HG03066 (cell line): ENCODE measurements around the gene ZNF148.
"Not testable (repeated sequence)": the region's sequence is repeated elsewhere in the genome, so short reads cannot be mapped to it uniquely, and the experiment has no call there.

ENCODE experiments used
- ATAC-seq: cut with Tn5 transposase; IDR thresholded peaks from one replicate; pipeline ENCODE4 v1.9.1; 2021; ENCODE audit warnings: low read depth; ENCODE audit not compliant: unreplicated experiment

The ZNF148 gene, protein sequence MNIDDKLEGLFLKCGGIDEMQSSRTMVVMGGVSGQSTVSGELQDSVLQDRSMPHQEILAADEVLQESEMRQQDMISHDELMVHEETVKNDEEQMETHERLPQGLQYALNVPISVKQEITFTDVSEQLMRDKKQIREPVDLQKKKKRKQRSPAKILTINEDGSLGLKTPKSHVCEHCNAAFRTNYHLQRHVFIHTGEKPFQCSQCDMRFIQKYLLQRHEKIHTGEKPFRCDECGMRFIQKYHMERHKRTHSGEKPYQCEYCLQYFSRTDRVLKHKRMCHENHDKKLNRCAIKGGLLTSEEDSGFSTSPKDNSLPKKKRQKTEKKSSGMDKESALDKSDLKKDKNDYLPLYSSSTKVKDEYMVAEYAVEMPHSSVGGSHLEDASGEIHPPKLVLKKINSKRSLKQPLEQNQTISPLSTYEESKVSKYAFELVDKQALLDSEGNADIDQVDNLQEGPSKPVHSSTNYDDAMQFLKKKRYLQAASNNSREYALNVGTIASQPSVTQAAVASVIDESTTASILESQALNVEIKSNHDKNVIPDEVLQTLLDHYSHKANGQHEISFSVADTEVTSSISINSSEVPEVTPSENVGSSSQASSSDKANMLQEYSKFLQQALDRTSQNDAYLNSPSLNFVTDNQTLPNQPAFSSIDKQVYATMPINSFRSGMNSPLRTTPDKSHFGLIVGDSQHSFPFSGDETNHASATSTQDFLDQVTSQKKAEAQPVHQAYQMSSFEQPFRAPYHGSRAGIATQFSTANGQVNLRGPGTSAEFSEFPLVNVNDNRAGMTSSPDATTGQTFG

DNA sequence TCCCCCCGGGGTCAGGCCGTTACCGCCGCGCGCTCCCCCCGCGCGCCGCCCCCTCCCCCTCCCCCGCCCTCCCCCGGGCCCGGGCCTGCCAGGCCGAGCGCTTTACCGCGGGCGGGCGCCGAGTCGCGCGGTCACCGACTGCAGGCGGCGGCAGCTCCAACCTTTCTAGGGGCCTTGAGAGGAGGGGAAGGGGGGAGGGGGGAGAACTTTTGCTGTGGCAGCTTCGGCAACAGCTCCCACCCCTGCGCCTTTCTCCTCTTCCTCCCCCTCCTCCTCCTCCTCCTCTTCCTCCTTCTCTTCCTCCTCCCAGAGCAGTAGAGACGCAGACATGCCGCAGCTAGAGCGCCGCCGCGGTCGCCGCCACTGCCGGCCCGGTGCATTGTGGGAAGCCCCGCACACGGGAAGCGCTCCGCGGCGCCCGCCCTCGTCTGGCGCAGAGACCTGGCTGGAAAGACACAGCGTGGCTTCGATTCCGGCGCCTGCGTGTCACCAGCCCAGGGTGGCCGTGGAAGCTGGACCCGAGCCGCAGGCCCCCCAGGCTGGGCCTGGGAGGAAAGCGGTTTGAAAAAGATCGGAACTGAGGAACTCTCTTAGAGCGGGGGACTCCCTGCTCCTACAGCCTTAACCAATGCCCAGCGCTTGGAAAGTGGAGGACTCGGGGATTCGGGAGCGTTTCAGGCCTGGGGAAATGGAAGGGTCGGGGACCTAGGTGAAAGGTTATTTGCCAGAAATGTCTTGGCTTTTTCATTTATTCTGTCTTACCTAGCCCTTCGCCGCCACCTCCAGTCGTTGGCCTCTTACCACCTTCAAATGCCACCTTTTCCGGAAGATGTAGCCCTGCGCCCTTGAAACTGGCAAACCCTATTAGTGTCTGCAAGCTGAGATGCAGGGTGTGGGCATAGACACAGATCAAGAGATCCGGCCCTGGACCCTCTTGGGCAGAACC lies at the start of gene ZNF148:
Gene ZNF148 (minus strand): TSS at position 330 of the 946 bp plus-strand sequence. CDS start 61,685 bp downstream, outside the sequence.
- peak; percentile 75 for ATAC-seq

DNA sequence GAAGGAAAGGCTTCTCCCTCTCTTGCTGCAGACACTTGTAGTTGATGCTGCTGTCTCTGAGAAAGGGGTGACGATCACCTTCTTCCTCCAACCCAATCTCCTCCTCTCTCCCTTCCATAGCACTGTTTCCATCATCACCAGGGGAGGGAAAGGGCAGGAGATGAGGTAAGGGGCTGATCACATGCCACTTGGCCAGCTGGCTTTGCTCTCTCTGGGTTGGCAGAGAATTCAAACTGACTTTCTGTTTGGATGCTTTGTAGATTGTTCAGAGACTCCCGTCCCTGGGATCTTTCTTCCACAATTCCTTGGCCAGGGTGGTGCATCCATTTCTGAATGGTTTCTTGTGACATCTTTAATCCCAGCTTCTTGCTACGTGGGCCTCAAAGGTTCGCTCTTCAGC lies 43.2 kb upstream of the ZNF148 start:
- ATAC-seq, result no peak

- no peak for ATAC-seq
Observed at GRCh38 chr3:125416235-125416634, 41.1 kb upstream of the ZNF148 start.

DNA sequence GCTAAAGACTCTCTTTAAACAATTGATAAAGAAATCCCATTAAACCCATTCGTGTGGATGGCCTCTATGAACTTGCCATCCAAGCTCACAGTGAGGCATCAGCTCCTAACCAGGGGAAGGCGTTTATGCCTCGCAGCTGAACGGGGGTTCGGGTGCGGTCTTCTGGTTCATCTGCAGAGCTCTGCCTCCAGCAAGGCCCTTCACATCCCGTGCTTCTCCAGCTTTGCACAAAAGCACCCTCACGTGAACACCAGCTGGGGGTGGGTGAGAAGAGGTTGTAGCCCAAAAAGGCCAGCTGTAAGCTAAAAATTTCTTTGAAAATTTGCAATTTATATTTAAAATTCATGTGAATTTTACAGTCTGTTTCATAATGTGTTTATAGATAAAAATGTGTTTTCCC lies 39.5 kb upstream of the ZNF148 start:
- ATAC-seq, result no peak

GRCh38 chr3:125410922-125411321 lies 35.8 kb upstream of the ZNF148 start:
- no peak for ATAC-seq

- no peak for ATAC-seq
Observed at GRCh38 chr3:125406070-125406469, 30.9 kb upstream of the ZNF148 start.

DNA sequence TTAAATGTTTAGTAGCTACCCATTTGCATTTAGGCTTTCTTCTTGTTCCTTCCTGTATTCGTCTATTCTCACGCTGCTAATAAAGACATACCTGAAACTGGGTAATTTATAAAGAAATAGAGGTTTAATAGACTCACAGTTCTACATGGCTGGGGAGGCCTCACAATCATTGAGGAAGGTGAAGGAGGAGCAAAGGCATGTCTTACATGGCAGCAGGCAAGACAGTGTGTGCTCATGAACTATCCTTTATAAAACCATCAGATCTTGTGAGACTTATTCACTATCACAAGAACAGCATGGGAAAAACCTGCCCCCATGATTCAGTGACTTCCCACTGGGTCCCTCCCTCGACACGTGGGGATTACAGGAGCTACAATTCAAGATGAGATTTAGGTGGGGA lies 30.4 kb upstream of the ZNF148 start:
- ATAC-seq, result not testable (repeated sequence)

GRCh38 chr3:125403789-125404188 lies 28.7 kb upstream of the ZNF148 start:
- ATAC-seq, result no peak

GRCh38 chr3:125402639-125403038 lies 27.5 kb upstream of the ZNF148 start:
- no peak for ATAC-seq

DNA sequence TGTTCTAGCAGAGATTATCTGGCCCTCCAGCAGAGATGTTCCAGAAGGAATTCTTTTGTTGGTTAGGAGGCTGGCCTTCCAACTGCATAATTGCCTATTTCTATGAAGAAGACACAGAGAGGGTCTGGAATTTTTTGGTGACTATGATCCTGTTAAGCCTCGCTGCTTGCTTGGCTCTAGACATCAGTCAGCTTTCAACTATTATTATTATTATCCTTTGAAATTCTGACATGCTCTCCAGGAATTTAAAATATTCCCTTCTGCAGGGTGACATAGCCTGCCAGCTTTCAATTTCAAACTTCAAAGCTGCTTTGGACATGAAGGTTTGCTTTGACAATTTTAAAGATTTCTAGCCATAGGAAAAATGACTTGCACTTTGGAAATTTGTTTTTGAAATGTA lies 26.3 kb upstream of the ZNF148 start:
- no peak for ATAC-seq

DNA sequence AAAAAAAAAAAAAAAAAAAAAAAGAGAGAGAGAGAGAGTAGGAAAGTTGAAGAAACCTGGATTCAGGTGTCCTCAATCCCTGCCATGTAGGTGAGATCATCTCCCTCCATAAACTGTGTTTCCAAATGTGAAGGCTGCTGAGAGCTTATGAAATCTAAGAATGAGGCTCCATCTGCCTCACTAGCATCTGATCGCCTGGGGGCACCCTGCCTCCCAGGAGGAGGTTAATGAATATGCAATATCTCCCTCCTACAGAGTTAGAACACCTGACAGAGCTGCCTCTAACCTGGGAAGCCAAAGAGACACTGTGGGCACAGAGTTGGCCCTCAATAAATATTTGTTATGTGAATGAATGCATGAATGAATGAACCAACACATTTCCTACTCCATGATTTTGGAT lies 23.8 kb upstream of the ZNF148 start:
- no peak for ATAC-seq

DNA sequence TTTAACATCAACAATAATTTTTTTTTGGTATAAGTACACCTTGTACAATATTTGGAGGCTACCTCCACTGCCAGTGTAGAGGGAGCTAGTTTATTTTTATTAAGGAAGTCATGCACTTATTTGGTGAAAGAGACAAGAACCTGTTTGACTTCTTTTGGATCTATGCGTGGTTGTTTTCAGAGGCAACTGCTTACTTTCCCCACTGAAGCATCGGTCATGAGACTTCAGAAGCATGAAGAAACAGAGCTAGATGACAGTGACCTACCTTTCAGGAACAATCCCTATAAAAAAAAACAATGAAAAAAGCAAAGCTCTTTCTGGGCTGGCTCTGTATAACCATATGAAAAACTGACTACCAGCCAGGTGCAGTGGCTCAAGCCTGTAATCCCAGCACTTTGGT lies 20.0 kb upstream of the ZNF148 start:
- no peak for ATAC-seq

DNA sequence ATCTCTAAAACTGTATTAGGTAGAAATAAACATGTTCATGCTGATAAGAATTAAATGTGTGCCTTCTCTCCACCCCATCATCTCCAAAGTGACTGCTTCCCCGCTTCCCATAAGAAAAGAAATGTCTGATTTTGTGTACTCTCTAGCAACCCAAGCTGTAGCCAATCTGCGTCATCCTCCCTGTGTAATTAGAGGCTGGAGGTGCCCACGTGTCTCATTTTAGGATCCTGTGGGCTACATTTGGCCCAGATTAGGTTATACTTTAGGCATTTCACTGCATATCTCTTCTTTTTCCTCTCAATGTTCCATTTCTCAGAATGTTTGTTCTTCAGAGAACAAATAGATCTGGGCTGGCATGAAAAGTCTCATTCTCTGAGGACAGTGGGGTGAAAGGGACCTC lies 19.3 kb upstream of the ZNF148 start:
- ATAC-seq, result no peak

DNA sequence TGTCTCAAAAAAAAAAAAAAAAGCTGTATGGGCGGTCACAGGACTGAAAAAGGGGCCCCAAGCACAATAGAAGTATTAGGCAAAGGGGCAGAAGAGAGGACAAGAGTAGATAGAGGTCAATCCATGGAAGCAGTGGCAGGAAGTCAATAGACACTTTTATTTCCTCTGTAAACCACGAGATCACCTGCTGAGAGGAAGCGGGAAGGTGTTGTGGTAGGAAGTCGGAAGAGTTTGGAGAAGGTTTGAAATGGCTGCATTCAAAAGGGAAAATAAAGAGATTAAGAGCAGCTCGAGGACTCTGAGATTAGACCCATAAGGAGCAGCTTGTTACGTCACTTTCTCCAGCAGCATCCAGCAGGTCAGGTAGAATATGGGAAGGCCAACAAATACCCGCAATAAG lies 14.2 kb upstream of the ZNF148 start:
- no peak for ATAC-seq

DNA sequence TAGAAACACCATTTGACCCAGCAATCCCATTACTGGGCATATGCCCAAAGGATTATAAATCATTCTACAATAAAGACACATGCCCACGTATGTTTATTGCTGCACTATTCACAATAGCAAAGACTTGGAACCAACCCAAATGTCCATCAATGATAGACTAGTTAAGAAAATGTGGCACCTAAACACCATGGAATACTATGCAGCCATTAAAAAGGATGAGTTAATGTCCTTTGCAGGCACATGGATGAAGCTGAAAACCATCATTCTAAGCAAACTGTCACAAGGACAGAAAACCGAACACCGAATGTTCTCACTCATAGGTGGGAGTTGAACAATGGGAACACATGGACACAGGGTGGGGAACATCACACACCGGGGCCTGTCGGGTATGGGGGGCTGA lies 13.2 kb upstream of the ZNF148 start:
- ATAC-seq, result not testable (repeated sequence)

DNA sequence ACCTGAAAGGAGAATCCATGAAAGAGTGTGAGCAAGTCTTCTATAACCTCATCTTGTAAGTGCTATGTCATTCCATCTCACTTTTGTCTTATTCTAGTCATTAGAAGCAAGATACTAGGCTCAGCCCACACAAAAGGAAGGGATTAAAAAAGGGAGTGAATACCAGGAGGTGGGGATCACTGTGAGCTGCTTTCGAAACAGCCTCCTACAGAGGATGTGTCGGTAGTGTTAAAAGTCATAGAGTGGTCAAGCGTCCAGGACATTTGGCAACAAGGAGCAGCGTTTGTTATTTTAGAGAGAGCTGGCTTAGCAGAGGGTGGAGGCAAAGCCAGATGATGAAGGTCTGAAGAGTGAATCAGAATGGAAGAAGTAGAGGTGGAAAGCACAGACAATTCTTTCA lies 11.7 kb upstream of the ZNF148 start:
- ATAC-seq, result no peak

GRCh38 chr3:125383744-125384143 lies 8.6 kb upstream of the ZNF148 start:
- ATAC-seq, result no peak

DNA sequence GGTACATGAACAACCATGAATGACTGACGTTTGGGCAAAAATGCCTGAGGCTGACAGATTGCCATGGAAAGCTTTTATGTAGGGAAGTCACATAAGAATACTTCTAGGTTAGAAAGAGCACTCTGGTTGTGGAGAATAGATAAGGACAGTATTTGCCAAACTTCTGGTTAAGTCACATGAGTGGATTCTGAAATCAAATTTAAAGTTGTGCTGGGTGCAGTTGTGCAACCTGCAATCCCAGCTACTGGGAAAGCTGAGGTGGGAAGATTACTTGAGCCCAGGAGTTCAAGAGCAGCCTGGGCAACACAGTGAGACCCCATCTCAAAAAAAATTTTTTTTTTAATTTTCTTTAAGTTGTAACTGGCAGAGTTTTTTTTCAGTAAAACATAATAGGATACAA lies 7.2 kb upstream of the ZNF148 start:
- no peak for ATAC-seq

DNA sequence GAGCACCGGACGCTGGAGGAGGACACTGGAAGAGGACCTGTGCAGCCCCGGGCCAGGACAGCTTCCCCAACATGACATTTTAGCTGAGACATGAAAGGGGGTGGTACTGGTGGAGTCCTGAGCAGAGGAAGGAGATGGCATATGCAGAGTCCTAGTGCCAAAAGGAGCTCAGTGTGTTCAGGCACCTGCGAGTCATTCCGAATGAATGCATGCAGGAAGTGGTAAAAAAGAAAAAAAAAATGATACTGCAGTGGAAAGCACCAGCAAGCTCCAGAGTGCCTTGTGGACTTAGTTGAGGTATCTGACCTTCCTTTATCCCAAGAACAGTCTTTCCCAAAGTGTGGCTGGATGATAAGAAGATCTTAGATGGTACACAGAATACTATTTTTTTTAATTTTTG lies 6.6 kb upstream of the ZNF148 start:
- no peak for ATAC-seq

DNA sequence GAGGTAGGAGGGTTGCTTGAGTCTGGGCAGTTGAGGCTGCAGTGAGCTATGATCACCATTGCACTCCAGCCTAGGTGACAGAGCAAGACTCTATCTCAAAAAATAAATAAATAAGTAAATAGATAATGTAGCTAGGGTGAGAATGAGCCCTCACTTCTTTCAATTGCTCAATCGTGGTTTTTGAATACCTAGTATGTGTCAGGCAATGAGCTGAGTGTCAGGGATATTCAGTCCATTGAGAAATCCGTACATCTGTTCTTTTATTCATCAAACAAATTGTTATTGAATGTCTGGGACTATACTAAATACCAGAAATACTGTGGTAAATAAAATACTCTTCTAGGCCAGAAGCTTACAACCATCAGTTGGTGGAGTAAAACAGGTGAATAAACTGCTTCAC lies 6.2 kb upstream of the ZNF148 start:
- no peak for ATAC-seq

- no peak for ATAC-seq
Observed at GRCh38 chr3:125379483-125379882, 4.4 kb upstream of the ZNF148 start.
